H1 (cell line): ENCODE data around the gene DGCR8. TPM values are rescaled to one million over a fixed set of nuclear protein-coding genes. Genes with fewer than 3 reads are reported as not detected.
A peak's percentile ranks its signal among the peaks of the same experiment; 100 is the strongest.

Source experiments
- BACH1 ChIP-seq: IDR thresholded peaks from 2 replicates; pipeline ENCODE4 v1.6.1; 2012; ENCODE audit warnings: low read length, improper control_type of control experiment
- CBX5 ChIP-seq: fragments of 300-800, 300-1000 bp; sonication (generic); IDR thresholded peaks from 2 replicates; pipeline ENCODE4 v1.7.1; 2016; ENCODE audit warnings: antibody characterized with exemption, low read length, low read depth
- CEBPB ChIP-seq: IDR thresholded peaks from 2 replicates; pipeline ENCODE4 v1.6.1; 2012; ENCODE audit warnings: low read depth, low read length
- CHD7 ChIP-seq: fragments of 300-600 bp; sonication (generic); IDR thresholded peaks from 2 replicates; pipeline ENCODE4 v1.7.1; 2012; ENCODE audit warnings: low read length, moderate library complexity, mild to moderate bottlenecking, inconsistent platforms; ENCODE audit not compliant: insufficient replicate concordance
- GTF2F1 ChIP-seq: IDR thresholded peaks from 2 replicates; pipeline ENCODE4 v1.6.1; 2012; ENCODE audit warnings: low read depth, low read length, improper control_type of control experiment, borderline replicate concordance
- PHF8 ChIP-seq: fragments of 200-600 bp; sonication (generic); conservative IDR thresholded peaks from 2 replicates; pipeline ENCODE4 v1.7.1; 2012; ENCODE audit warnings: low read depth, mild to moderate bottlenecking, inconsistent platforms, low read length, moderate library complexity
- RBBP5 ChIP-seq: IDR thresholded peaks from 2 replicates; pipeline ENCODE4 v1.7.1; 2012; ENCODE audit warnings: low read depth, mild to moderate bottlenecking, inconsistent platforms, low read length, moderate library complexity, borderline replicate concordance
- SP2 ChIP-seq: IDR thresholded peaks from 2 replicates; pipeline ENCODE4 v1.6.1; 2012; ENCODE audit warnings: mild to moderate bottlenecking, low read length, inconsistent platforms
- TAF1 ChIP-seq: IDR thresholded peaks from 2 replicates; pipeline ENCODE4 v1.6.1; 2011; ENCODE audit warnings: mild to moderate bottlenecking, low read depth, low read length
- TEAD4 ChIP-seq: IDR thresholded peaks from 2 replicates; pipeline ENCODE4 v1.6.1; 2012; ENCODE audit warnings: low read depth, low read length, inconsistent platforms, mixed read lengths
- ZNF274 ChIP-seq: IDR thresholded peaks from 2 replicates; pipeline ENCODE4 v1.7.0; 2012; ENCODE audit warnings: low read length, borderline replicate concordance; ENCODE audit errors: extremely low read depth
- polyA plus RNA-seq, 7 experiments: library from polyadenylated mRNA; depleted of rRNA in 3 of 7; stranded (reverse) in 5 of 7; unstranded in 2 of 7; fragments of >200 nt in 5 of 7; fragments of 200-250 nt in 2 of 7; gene quantifications; 1 replicate in 5 of 7; 2 replicates in 1 of 7; 4 replicates in 1 of 7; pipeline versions ENCODE4 v1.2.1 to v1.2.3, GENCODE V29; 2011 to 2013; ENCODE audit warnings: missing spikeins in 2 of 7, mixed read lengths in 2 of 7
- total RNA-seq: library from RNA; stranded (reverse); fragmentation: NEBNext Ultra II Directional; extraction: Animal tissue kit (Norgen Biotek cat#: 25700); gene quantifications from 2 replicates; pipeline ENCODE4 v1.2.1, GENCODE V29; 2021

The DGCR8 gene
- total and polyA plus RNA-seq, 2 of the 8 experiments (the other 6 are each of a cell fraction or from before 2014, with no cell fraction given): 23.7 to 43.7 TPM

- TF ChIP-seq CHD7 (no peak), TAF1 (peak; percentile 93), CEBPB (no peak), CBX5 (no peak), TEAD4 (peak; percentile 79; the same call in 1 of the 2 replicates), PHF8 (peak; percentile 64), GTF2F1 (no peak), RBBP5 (no peak), BACH1 (no peak), ZNF274 (no peak), SP2 (peak; percentile 37)
These were observed at the start of gene DGCR8 (continued) for GRCh38 chr22:20079745-20080444.
